Esophagus muscularis mucosa (tissue), 3 donors: ENCODE data around the gene CMTR1.

ENCODE experiments used
- POLR2A ChIP-seq: fragments of 450-650 bp; IDR thresholded peaks from one replicate; pipeline ENCODE4 v1.6.1; 2017; ENCODE audit warnings: antibody characterized with exemption, moderate library complexity, mild to moderate bottlenecking, low read depth
- TF ChIP-seq, protein P1 (sequence below), 3 experiments: fragments of 200-600 bp in 2 of 3; fragments of 450-650 bp in 1 of 3; sonication (generic) in 2 of 3; IDR thresholded peaks; one replicate each; pipeline ENCODE4 v1.5.1; 2017 to 2019; ENCODE audit warnings: antibody characterized with exemption in 3 of 3, mild to moderate bottlenecking in 2 of 3, moderate library complexity in 1 of 3

- TF ChIP-seq, protein P1, sequence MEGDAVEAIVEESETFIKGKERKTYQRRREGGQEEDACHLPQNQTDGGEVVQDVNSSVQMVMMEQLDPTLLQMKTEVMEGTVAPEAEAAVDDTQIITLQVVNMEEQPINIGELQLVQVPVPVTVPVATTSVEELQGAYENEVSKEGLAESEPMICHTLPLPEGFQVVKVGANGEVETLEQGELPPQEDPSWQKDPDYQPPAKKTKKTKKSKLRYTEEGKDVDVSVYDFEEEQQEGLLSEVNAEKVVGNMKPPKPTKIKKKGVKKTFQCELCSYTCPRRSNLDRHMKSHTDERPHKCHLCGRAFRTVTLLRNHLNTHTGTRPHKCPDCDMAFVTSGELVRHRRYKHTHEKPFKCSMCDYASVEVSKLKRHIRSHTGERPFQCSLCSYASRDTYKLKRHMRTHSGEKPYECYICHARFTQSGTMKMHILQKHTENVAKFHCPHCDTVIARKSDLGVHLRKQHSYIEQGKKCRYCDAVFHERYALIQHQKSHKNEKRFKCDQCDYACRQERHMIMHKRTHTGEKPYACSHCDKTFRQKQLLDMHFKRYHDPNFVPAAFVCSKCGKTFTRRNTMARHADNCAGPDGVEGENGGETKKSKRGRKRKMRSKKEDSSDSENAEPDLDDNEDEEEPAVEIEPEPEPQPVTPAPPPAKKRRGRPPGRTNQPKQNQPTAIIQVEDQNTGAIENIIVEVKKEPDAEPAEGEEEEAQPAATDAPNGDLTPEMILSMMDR (IDR thresholded peaks at IDR 0.05), result no peak
- no peak for TF ChIP-seq POLR2A
These were observed 60.1 kb downstream of the CMTR1 start for GRCh38 chr6:37492991-37493660.
